ENCODE measurements around the gene CMTM5. TPM values are rescaled to one million over a fixed set of nuclear protein-coding genes. Genes with fewer than 3 reads are reported as not detected.

The CMTM5 gene
- total RNA-seq, 1 experiment from 2014 or later = not detected

- H3K27me3 ChIP-seq (replicated peaks) = peaks cover 54% of the 10 kb centered on the region
- no peak overlapping the region for H3K27ac ChIP-seq
- no peaks in the 10 kb centered on the region for H3K36me3 ChIP-seq
- H3K4me1 ChIP-seq (replicated peaks) = no peaks in the 10 kb centered on the region
- no peaks in the 10 kb centered on the region for H3K9me3 ChIP-seq (replicated peaks)
- H3K4me3 ChIP-seq = no peak overlapping the region
- no peak for DNase-seq (ENCODE audit: low read depth in 1 of 2, low spot score in 2 of 2)
Observed at GRCh38 chr14:23362200-23362599, 14.6 kb upstream of the CMTM5 start.

DNA sequence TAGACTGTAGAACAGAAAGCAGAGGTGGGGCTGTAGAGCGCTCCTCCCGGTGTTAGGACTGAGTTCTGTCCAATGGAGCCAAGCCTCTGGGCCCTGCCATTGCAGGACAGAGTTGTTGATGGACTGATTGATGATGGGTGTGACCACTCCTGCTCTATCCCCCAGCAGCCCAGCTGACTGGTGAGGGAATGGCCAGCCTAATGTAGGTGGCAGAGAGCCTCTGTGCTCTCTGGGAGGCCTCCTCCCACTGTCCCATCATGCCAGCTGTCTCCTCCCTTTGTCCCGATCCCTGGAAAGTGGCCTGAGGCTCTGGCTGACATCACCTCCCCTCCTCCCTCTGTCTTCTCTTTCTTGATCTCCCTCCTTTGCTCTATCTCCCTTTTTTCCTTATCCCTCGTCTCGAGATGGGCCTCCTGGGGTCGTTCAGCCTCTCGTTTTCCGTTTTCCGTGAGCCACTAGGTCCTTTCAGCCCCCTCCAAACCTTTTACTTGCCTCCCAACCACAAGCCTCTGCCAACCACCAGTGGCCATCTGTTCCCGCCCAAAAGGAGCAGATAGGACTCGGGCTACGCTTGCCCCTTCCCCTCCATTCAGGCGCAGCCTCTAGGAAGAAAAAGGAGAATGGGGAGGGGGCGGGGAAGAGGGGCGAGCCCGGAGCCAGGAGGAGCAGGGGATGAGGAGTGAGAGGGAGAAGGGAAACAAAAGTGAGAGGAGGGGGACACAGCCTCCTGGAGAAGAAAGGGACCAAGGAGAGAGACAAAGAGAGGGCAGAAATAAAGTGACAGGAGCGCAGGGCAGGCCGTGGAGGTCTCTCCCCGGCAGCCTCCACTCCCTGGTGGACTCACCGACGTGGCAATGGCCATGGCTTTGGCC is 12.4 kb upstream of the CMTM5 start:
- no peaks in the 10 kb centered on the region for H3K36me3 ChIP-seq
- H3K4me1 ChIP-seq (replicated peaks) = no peaks in the 10 kb centered on the region
- H3K9me3 ChIP-seq (replicated peaks) = no peaks in the 10 kb centered on the region
- H3K27me3 ChIP-seq (replicated peaks) = peaks cover 51% of the 10 kb centered on the region
- no peak overlapping the region for H3K4me3 ChIP-seq
- H3K27ac ChIP-seq = no peak overlapping the region
- no peak for DNase-seq (ENCODE audit: low read depth in 1 of 2, low spot score in 2 of 2)

GRCh38 chr14:23365036-23365731 is 11.7 kb upstream of the CMTM5 start, which contains the start of gene EFS:
Gene EFS (minus strand): TSS chr14:23365172. CDS start chr14:23365025, 147 bp downstream.
- Histone ChIP-seq H3K27ac (no peak within 1 kb of the TSS), H3K4me1 (replicated peaks) (no peaks in the 10 kb centered on the region), H3K36me3 (no peaks in the 10 kb centered on the region), H3K4me3 (no peak within 1 kb of the TSS), H3K27me3 (replicated peaks) (peaks cover 51% of the 10 kb centered on the region), H3K9me3 (replicated peaks) (no peaks in the 10 kb centered on the region)
- no peak for DNase-seq (ENCODE audit: low read depth in 1 of 2, low spot score in 2 of 2)

DNA sequence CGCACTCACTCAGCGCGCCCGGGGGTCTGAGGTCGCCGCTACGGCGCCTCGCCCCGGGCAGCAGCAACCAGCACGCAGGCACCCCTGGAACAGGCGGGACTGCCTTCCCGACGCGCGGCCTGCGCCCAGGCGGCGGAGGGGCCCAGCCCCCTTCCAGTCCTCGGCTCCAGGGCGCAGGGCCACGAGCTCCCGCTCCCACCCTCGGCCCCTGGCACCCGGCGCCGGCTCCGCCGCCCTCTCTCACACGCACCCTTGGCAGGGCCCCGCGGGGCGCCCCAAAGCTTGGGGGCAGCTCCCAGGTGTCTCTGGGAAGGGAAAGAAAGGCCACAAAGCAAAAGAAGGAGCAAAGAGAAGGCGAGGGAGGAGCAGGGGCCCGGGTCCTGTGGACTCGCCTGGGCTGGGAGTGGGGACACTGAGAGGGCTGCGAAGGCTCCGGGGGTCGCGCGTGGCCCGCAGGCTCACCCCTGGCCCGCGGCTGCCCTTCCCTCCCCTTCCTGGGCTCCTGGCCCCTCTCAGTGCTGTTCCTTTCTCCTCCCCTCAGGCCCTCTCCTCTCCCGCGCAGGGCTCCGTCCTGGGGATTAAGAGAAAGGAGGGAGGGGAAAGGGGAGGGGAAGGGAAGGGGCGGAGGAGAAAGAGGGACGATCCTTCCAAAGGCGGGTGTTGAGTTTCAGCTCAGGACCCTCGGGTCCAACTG is 11.0 kb upstream of the CMTM5 start:
- Histone ChIP-seq H3K9me3 (replicated peaks) (no peaks in the 10 kb centered on the region), H3K27me3 (replicated peaks) (peaks cover 51% of the 10 kb centered on the region), H3K4me1 (replicated peaks) (no peaks in the 10 kb centered on the region), H3K36me3 (no peaks in the 10 kb centered on the region), H3K4me3 (no peak overlapping the region), H3K27ac (no peak overlapping the region)
- DNase-seq (ENCODE audit: low read depth in 1 of 2, low spot score in 2 of 2) = no peak

DNA sequence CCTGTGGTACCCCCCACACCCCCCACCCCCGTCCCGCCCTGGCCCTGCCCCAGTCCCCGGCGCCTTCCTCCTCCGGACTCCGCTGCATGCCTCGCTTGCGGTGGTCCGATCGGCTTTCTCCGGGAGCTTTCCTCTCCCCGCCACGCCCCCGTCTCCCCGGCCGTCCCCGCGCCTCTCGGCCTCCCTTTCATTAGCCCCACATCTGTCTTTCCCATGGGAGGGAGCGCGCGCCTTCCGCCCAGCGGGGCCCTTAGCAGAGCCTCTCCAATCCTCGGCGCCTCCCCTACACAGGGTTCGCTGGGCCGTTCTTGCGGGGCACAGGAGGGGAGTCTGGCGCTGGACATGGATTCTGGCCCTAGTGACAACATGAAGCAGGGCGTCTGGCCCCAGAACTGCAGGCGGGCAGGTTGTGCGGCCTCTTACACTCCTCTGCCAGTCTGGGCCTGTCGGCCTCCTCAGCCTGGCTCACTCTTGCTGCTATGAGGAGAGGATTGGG is 10.4 kb upstream of the CMTM5 start:
- Histone ChIP-seq H3K27me3 (replicated peaks) (peaks cover 51% of the 10 kb centered on the region), H3K4me3 (no peak overlapping the region)
- peak in 1 of 2 experiments; percentile 38 for DNase-seq (ENCODE audit: low read depth in 1 of 2, low spot score in 2 of 2)

GRCh38 chr14:23370221-23370620 is 6.6 kb upstream of the CMTM5 start:
- H3K36me3 ChIP-seq = no peaks in the 10 kb centered on the region
- H3K4me1 ChIP-seq (replicated peaks) = no peaks in the 10 kb centered on the region
- H3K9me3 ChIP-seq (replicated peaks) = no peaks in the 10 kb centered on the region
- no peak overlapping the region for H3K27ac ChIP-seq
- H3K27me3 ChIP-seq (replicated peaks) = peaks cover 27% of the 10 kb centered on the region
- H3K4me3 ChIP-seq = no peak overlapping the region
- no peak for DNase-seq (ENCODE audit: low read depth in 1 of 2, low spot score in 2 of 2)

More for the DNA sequence above, 10.4 kb upstream of the CMTM5 start:
- Histone ChIP-seq H3K36me3 (no peaks in the 10 kb centered on the region), H3K27ac (no peak overlapping the region), H3K9me3 (replicated peaks) (no peaks in the 10 kb centered on the region), H3K4me1 (replicated peaks) (no peaks in the 10 kb centered on the region)

- H3K27me3 ChIP-seq (replicated peaks) = peaks cover 15% of the 10 kb centered on the region
- H3K36me3 ChIP-seq = no peaks in the 10 kb centered on the region
Observed at GRCh38 chr14:23371865-23372264, 5.0 kb upstream of the CMTM5 start.

GRCh38 chr14:23372509-23372908 is 4.3 kb upstream of the CMTM5 start, which contains the start of gene IL25:
Gene IL25 (plus strand): TSS chr14:23372809.
- peaks cover 12% of the 10 kb centered on the region for H3K27me3 ChIP-seq (replicated peaks)
- no peak within 1 kb of the TSS for H3K4me3 ChIP-seq
- H3K9me3 ChIP-seq (replicated peaks) = no peaks in the 10 kb centered on the region
- no peaks in the 10 kb centered on the region for H3K4me1 ChIP-seq (replicated peaks)
- H3K36me3 ChIP-seq = no peaks in the 10 kb centered on the region
- H3K27ac ChIP-seq = no peak within 1 kb of the TSS
- no peak for DNase-seq (ENCODE audit: low read depth in 1 of 2, low spot score in 2 of 2)

More at GRCh38 chr14:23371865-23372264, 5.0 kb upstream of the CMTM5 start:
- Histone ChIP-seq H3K4me1 (replicated peaks) (no peaks in the 10 kb centered on the region), H3K4me3 (no peak overlapping the region), H3K9me3 (replicated peaks) (no peaks in the 10 kb centered on the region), H3K27ac (no peak overlapping the region)
- no peak for DNase-seq (ENCODE audit: low read depth in 1 of 2, low spot score in 2 of 2)

- Histone ChIP-seq H3K9me3 (replicated peaks) (no peaks in the 10 kb centered on the region), H3K36me3 (no peaks in the 10 kb centered on the region), H3K4me3 (no peak overlapping the region), H3K27ac (no peak overlapping the region), H3K27me3 (replicated peaks) (peaks cover 9% of the 10 kb centered on the region), H3K4me1 (replicated peaks) (no peaks in the 10 kb centered on the region)
- DNase-seq (ENCODE audit: low read depth in 1 of 2, low spot score in 2 of 2) = no peak
Observed at GRCh38 chr14:23373041-23373440, 3.8 kb upstream of the CMTM5 start.

DNA sequence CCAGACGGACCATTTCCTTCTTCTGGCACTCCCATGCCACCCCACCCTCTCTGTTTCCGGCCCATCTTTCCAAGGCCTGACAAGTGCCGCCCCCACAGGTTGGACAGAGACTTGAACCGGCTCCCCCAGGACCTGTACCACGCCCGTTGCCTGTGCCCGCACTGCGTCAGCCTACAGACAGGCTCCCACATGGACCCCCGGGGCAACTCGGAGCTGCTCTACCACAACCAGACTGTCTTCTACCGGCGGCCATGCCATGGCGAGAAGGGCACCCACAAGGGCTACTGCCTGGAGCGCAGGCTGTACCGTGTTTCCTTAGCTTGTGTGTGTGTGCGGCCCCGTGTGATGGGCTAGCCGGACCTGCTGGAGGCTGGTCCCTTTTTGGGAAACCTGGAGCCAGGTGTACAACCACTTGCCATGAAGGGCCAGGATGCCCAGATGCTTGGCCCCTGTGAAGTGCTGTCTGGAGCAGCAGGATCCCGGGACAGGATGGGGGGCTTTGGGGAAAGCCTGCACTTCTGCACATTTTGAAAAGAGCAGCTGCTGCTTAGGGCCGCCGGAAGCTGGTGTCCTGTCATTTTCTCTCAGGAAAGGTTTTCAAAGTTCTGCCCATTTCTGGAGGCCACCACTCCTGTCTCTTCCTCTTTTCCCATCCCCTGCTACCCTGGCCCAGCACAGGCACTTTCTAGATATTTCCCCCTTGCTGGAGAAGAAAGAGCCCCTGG is 1.2 kb upstream of the CMTM5 start:
- H3K4me1 ChIP-seq (replicated peaks) = no peaks in the 10 kb centered on the region

GRCh38 chr14:23377198-23377550 is 328 bp downstream of the CMTM5 start:
- H3K4me1 ChIP-seq (replicated peaks) = no peaks in the 10 kb centered on the region
- no peaks in the 10 kb centered on the region for H3K9me3 ChIP-seq (replicated peaks)
- no peak for DNase-seq (ENCODE audit: low read depth in 1 of 2, low spot score in 2 of 2)
- H3K27ac ChIP-seq = no peak overlapping the region
- H3K36me3 ChIP-seq = no peaks in the 10 kb centered on the region
- peaks cover 7% of the 10 kb centered on the region for H3K27me3 ChIP-seq (replicated peaks)
- H3K4me3 ChIP-seq = no peak overlapping the region

More for the DNA sequence above, 1.2 kb upstream of the CMTM5 start:
- Histone ChIP-seq H3K27me3 (replicated peaks) (peaks cover 7% of the 10 kb centered on the region), H3K36me3 (no peaks in the 10 kb centered on the region), H3K9me3 (replicated peaks) (no peaks in the 10 kb centered on the region), H3K4me3 (no peak overlapping the region), H3K27ac (no peak overlapping the region)
- no peak for DNase-seq (ENCODE audit: low read depth in 1 of 2, low spot score in 2 of 2)

DNA sequence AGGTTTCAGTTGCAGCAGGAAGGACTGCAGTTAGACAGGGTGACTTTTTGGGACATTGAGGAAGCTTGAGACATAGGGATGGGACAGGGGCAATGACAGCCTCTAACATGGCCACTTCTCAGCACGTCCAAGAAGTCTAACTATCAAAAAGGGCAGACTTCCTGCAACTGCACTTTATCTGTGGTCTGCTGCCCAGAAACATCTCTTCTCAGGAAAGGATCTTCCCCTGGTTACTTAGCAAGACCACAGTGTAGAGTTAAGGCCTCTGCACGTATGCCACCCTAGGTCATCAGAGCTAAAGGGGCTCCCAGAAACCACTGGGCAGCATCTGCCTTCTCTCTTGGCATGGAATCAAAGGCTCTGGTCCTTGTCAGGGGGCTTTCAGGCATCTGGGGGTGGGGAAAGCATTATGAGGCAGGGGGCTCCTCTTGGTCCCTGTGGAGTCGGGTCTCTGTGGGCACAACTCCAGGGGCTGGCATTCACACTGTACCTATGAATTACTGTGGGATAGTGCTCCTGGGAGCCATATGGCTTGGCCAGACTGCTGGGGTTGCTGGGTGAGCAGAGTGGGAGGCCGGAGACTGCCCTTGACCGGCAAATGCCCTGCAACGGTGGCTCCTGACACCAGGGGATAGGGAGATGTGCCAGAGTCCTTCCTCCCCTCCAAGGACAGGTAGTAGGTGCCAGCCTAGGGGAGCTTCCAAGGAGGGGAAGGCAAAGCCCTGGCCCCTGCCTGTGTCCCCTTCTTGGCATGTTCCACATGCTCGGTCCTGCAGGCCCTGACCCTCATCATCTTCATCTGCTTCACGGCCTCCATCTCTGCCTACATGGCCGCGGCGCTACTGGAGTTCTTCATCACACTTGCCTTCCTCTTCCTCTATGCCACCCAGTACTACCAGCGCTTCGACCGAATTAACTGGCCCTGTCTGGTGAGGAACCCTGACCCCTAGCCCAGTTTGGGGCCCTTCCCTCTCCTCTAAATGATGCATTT is 1.0 kb downstream of the CMTM5 start:
- H3K4me1 ChIP-seq (replicated peaks) = no peaks in the 10 kb centered on the region
- H3K27me3 ChIP-seq (replicated peaks) = peaks cover 7% of the 10 kb centered on the region
- DNase-seq (ENCODE audit: low read depth in 1 of 2, low spot score in 2 of 2) = no peak
- H3K27ac ChIP-seq = no peak overlapping the region
- H3K4me3 ChIP-seq = no peak overlapping the region
- H3K36me3 ChIP-seq = no peaks in the 10 kb centered on the region
- H3K9me3 ChIP-seq (replicated peaks) = no peaks in the 10 kb centered on the region

All from SJSA1 (cell line).